HepG2 (cell line): ENCODE measurements around the gene SHTN1. TPM values are rescaled to one million over a fixed set of nuclear protein-coding genes. Genes with fewer than 3 reads are reported as not detected.

ENCODE experiments used
- ATF6 ChIP-seq: sonication (generic); formaldehyde crosslinking; conservative IDR thresholded peaks from 2 replicates; pipeline ENCODE4 v1.4.0; 2020; ENCODE audit warnings: missing genetic modification reagents
- BRCA1 ChIP-seq: sonication (generic); formaldehyde crosslinking; IDR thresholded peaks from 2 replicates; pipeline ENCODE4 v1.4.0; 2020; ENCODE audit warnings: missing genetic modification reagents
- DMTF1 ChIP-seq: sonication (generic); formaldehyde crosslinking; IDR thresholded peaks from 2 replicates; pipeline ENCODE4 v1.4.0; 2020; ENCODE audit warnings: mild to moderate bottlenecking, missing genetic modification reagents
- GATAD2A ChIP-seq: IDR thresholded peaks from 2 replicates; pipeline ENCODE4 v1.6.1; 2016
- LCORL ChIP-seq, 2 experiments: fragments of 450-650 bp in 1 of 2; sonication (generic) in 1 of 2; formaldehyde crosslinking in 1 of 2; IDR thresholded peaks; 2 replicates each; pipeline versions ENCODE4 v1.5.0 to v1.6.1; 2017 to 2020; ENCODE audit warnings: antibody characterized with exemption in 1 of 2, missing genetic modification reagents in 1 of 2
- SAFB2 ChIP-seq: sonication (generic); formaldehyde crosslinking; IDR thresholded peaks from 2 replicates; pipeline ENCODE4 v1.5.1; 2020; ENCODE audit warnings: missing genetic modification reagents, low read depth, mild to moderate bottlenecking, borderline replicate concordance
- ZFY ChIP-seq: sonication (generic); formaldehyde crosslinking; IDR thresholded peaks from 2 replicates; pipeline ENCODE4 v1.4.0; 2020; ENCODE audit warnings: missing genetic modification reagents
- ZNF280D ChIP-seq: sonication (generic); formaldehyde crosslinking; IDR thresholded peaks from 2 replicates; pipeline ENCODE4 v1.5.1; 2020; ENCODE audit warnings: mild to moderate bottlenecking, missing genetic modification reagents
- ZNF501 ChIP-seq: sonication (generic); formaldehyde crosslinking; IDR thresholded peaks from 2 replicates; pipeline ENCODE4 v1.5.1; 2020; ENCODE audit warnings: mild to moderate bottlenecking, moderate library complexity, missing genetic modification reagents
- ZNF562 ChIP-seq: sonication (generic); formaldehyde crosslinking; IDR thresholded peaks from 2 replicates; pipeline ENCODE4 v1.8.0; 2022; ENCODE audit warnings: missing genetic modification reagents, borderline replicate concordance
- ZXDC ChIP-seq: sonication (generic); formaldehyde crosslinking; IDR thresholded peaks from 2 replicates; pipeline ENCODE4 v1.5.0; 2020; ENCODE audit warnings: mild to moderate bottlenecking, missing genetic modification reagents
- polyA plus RNA-seq, 8 experiments: library from polyadenylated mRNA; depleted of rRNA in 3 of 8; stranded (reverse) in 7 of 8; unstranded in 1 of 8; fragments of >200 nt; fragmentation: Illumina TruSeq in 4 of 8; extraction: Trizol in 4 of 8; gene quantifications; 2 replicates each; pipeline versions ENCODE4 v1.2.1 to v1.2.3, GENCODE V29; 2011 to 2016; ENCODE audit warnings: low read depth in 4 of 8, missing spikeins in 1 of 8, mixed read lengths in 1 of 8; ENCODE audit not compliant: insufficient read depth in 1 of 8
- total RNA-seq, 5 experiments: library from RNA; depleted of rRNA; stranded (reverse); fragments of >200 nt; fragmentation: Illumina TruSeq; extraction: Trizol; gene quantifications; 2 replicates each; pipeline ENCODE4 v1.2.3, GENCODE V29; 2016; ENCODE audit warnings: low read depth in 1 of 5
- TF ChIP-seq, protein P1 (sequence below): sonication (generic); formaldehyde crosslinking; IDR thresholded peaks from 2 replicates; pipeline ENCODE4 v1.8.1; 2022; ENCODE audit warnings: low read depth, mild to moderate bottlenecking, missing genetic modification reagents
- TF ChIP-seq, protein P2 (sequence below): sonication (generic); formaldehyde crosslinking; IDR thresholded peaks from 2 replicates; pipeline ENCODE4 v1.5.0; 2020; ENCODE audit warnings: missing genetic modification reagents, mild to moderate bottlenecking, borderline replicate concordance

Gene SHTN1
- total and polyA plus RNA-seq, 2 of the 13 experiments (the other 11 are each of a cell fraction or from before 2014, with no cell fraction given): 11.3 to 15.6 TPM

DNA sequence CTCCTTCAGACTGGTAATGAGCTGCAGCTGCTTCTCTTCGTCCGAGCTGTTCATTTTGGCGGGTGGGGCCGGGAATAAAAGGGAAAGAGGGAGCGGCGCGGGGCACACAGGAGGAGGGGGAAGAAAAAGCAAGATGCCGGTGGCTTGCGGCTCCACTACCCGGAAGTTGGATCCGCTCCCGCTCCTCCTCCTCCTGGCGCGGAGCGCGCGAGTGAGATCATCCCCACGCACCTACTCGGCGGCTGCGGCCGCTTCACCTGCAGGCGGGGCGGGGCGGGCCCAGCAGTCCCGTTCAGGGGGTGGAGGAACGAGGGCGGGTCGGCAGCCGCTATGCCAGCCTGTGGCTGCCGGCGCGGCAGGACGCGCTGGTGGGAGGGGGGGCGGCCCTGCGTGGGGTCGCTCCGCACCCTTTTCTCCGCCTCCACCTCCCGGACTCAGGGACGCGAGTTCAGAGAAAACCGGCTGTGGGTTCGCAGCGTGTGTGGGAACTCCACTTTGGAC, at the start of gene SHTN1 (continued):
- no peak for TF ChIP-seq ZNF280D
- TF ChIP-seq SAFB2 (CRISPR knock-in tag): 0 out of 2 replicates have a peak, but pooled peaks have one; percentile 9
- TF ChIP-seq ZFY (CRISPR knock-in tag): no peak; the same call in none of the 2 replicates
- TF ChIP-seq GATAD2A (CRISPR knock-in tag): 0 out of 2 replicates have a peak, but pooled peaks have one; percentile 20
- TF ChIP-seq DMTF1: no peak
- no peak for TF ChIP-seq LCORL (IDR thresholded peaks at IDR 0.05)
- TF ChIP-seq LCORL (CRISPR knock-in tag; IDR thresholded peaks at IDR 0.05): peak; percentile 71; the same call in 1 of the 2 replicates
- no peak for TF ChIP-seq ZXDC
- TF ChIP-seq, protein P1, sequence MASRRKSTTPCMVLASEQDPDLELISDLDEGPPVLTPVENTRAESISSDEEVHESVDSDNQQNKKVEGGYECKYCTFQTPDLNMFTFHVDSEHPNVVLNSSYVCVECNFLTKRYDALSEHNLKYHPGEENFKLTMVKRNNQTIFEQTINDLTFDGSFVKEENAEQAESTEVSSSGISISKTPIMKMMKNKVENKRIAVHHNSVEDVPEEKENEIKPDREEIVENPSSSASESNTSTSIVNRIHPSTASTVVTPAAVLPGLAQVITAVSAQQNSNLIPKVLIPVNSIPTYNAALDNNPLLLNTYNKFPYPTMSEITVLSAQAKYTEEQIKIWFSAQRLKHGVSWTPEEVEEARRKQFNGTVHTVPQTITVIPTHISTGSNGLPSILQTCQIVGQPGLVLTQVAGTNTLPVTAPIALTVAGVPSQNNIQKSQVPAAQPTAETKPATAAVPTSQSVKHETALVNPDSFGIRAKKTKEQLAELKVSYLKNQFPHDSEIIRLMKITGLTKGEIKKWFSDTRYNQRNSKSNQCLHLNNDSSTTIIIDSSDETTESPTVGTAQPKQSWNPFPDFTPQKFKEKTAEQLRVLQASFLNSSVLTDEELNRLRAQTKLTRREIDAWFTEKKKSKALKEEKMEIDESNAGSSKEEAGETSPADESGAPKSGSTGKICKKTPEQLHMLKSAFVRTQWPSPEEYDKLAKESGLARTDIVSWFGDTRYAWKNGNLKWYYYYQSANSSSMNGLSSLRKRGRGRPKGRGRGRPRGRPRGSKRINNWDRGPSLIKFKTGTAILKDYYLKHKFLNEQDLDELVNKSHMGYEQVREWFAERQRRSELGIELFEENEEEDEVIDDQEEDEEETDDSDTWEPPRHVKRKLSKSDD (CRISPR knock-in tag): 0 out of 2 replicates have a peak, but pooled peaks have one; percentile 20
- TF ChIP-seq BRCA1: no peak
- no peak for TF ChIP-seq ZNF562 (CRISPR knock-in tag)
- TF ChIP-seq, protein P2, sequence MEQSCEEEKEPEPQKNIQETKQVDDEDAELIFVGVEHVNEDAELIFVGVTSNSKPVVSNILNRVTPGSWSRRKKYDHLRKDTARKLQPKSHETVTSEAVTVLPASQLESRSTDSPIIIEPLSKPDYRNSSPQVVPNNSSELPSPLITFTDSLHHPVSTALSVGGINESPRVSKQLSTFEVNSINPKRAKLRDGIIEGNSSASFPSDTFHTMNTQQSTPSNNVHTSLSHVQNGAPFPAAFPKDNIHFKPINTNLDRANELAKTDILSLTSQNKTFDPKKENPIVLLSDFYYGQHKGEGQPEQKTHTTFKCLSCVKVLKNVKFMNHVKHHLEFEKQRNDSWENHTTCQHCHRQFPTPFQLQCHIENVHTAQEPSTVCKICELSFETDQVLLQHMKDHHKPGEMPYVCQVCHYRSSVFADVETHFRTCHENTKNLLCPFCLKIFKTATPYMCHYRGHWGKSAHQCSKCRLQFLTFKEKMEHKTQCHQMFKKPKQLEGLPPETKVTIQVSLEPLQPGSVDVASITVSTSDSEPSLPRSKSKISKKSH: no peak
- peak; percentile 73 for TF ChIP-seq ZNF501 (CRISPR knock-in tag)
- TF ChIP-seq ATF6 (CRISPR knock-in tag): no peak
